HG02943 (cell line): ENCODE data around the gene KCNMA1.

Source experiments
- ATAC-seq: cut with Tn5 transposase; IDR thresholded peaks from one replicate; pipeline ENCODE4 v1.9.1; 2021; ENCODE audit warnings: mild to moderate bottlenecking, low read depth, moderate library complexity; ENCODE audit not compliant: unreplicated experiment

Gene KCNMA1

GRCh38 chr10:77496941-77497420 is 140.6 kb downstream of the KCNMA1 start:
- ATAC-seq: no peak

GRCh38 chr10:77494756-77495541 is 142.7 kb downstream of the KCNMA1 start:
- no peak for ATAC-seq

- ATAC-seq: no peak
Observed at GRCh38 chr10:77494327-77494726, 143.3 kb downstream of the KCNMA1 start.

GRCh38 chr10:77493851-77494261 is 143.8 kb downstream of the KCNMA1 start:
- ATAC-seq: no peak

- no peak for ATAC-seq
Observed at GRCh38 chr10:77493239-77493806, 144.3 kb downstream of the KCNMA1 start.

- ATAC-seq: no peak
Observed at GRCh38 chr10:77492368-77492994, 145.1 kb downstream of the KCNMA1 start.

GRCh38 chr10:77490534-77491314 is 146.9 kb downstream of the KCNMA1 start:
- no peak for ATAC-seq

- ATAC-seq: no peak
Observed at GRCh38 chr10:77486517-77486916, 151.1 kb downstream of the KCNMA1 start.

- ATAC-seq: no peak
Observed at GRCh38 chr10:77485847-77486246, 151.8 kb downstream of the KCNMA1 start.

GRCh38 chr10:77482072-77482471 is 155.5 kb downstream of the KCNMA1 start:
- ATAC-seq: no peak

- ATAC-seq: no peak
Observed at GRCh38 chr10:77479586-77479985, 158.0 kb downstream of the KCNMA1 start.

- ATAC-seq: no peak
Observed at GRCh38 chr10:77478962-77479359, 158.6 kb downstream of the KCNMA1 start.

GRCh38 chr10:77478247-77478961 is 159.2 kb downstream of the KCNMA1 start:
- no peak for ATAC-seq

- ATAC-seq: no peak
Observed at GRCh38 chr10:77475522-77475921, 162.1 kb downstream of the KCNMA1 start.

GRCh38 chr10:77474939-77475338 is 162.7 kb downstream of the KCNMA1 start:
- no peak for ATAC-seq

- ATAC-seq: no peak
Observed at GRCh38 chr10:77474386-77474785, 163.2 kb downstream of the KCNMA1 start.

GRCh38 chr10:77472146-77472545 is 165.5 kb downstream of the KCNMA1 start:
- ATAC-seq: no peak

GRCh38 chr10:77471069-77471536 is 166.5 kb downstream of the KCNMA1 start:
- ATAC-seq: no peak

GRCh38 chr10:77467422-77467963 is 170.1 kb downstream of the KCNMA1 start:
- no peak for ATAC-seq
